Activated naive CD4-positive, alpha-beta T cell treated with anti-CD3 and anti-CD28 coated beads, Interleukin-2, amount 10 ng/mL, durations not matched to agents 5 hours and 36 hours (primary cell): ENCODE results near the gene C3AR1. TPM values are rescaled to one million over a fixed set of nuclear protein-coding genes. Genes with fewer than 3 reads are reported as not detected.

Source experiments
- total RNA-seq, 2 experiments: library from RNA; stranded (reverse); gene quantifications; one replicate each; pipeline ENCODE4 v1.2.3, GENCODE V29; 2021

Gene C3AR1
- total RNA-seq: 1 to 10 TPM; 2.3 TPM

DNA sequence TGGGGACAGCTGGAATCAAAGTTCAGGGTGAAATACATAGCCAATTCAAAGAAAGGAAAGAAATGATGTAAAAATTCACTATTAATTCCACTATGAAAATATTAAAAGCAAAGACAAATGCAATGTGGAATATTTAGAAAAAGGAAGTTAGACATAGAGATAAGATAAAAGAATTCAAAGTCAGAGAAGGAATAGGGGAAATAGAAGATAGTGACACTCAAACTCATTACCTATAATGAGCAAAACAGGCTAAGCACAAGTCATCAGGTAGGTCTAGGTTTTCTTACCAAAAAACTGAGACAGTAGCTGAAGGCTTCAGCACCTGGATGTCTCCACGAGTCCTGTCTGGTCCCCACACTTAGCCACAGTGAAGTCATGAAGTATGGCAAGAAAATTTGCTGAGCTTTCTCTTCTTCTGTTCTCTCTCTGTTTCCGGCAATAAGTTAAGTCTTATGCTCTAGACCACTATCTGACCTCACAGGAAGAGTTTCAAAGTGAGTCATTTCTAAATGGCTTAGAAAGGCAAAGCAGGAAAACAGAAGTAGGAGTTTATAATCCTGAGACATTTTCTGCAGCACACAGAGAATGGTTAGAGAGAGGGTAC is at the start of gene C3AR1:
TSS of gene C3AR1 (minus strand) at position 369 of the 604 bp plus-strand sequence. CDS start 6,174 bp downstream, outside the sequence.

DNA sequence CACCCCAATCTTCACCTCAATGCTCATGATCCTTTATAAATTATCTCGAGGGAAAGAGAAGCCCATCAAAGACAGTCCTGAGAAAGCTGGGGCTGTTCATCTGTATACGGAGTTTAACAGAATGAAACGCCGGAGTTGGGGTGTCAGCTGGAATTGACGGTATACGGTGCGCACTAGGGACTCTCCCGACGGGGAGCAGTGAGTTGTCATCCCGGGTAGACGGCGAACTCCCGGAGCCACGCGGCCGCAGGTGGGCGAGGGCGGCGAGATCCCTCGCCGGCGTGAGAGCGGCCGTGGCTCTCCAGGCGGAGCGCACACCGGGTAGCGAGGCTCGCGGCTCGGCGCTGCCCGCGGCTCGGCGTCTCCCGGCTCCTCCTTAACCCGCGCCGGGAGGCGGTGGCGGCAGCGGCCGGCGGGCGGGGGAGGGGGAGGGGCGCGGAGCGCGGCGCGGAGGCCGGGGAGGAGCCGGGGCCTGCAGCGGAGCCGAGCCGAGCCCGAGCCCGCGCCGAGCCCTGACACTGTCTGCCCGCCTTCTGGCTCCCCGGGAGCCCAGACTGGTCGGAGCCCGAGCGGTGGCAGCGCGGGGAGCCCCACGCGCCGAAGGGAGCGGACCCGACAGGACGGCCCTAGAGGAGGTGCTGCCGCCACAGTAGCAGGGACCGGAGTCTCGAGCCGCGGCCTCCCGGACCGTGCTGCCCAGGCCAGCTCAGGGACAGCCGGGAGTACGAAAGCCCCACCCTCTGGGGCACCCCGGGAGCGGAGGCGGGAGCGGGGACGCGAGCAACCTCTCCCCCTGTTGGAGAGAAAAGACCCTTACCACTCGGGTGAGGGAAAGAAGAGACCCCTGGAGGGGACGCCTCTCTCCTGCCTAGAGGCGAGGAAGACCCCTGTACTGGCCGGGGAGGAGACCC is 33.7 kb downstream of the C3AR1 start, which contains the start of gene FOXJ2:
TSS of gene FOXJ2 (plus strand) at position 475 of the 911 bp plus-strand sequence. CDS start 7,117 bp downstream, outside the sequence.

Other genes starting within 250 kb of the C3AR1 start
- 10 to 100 TPM; 10.0 TPM for gene SLC2A14, start 193.4 kb downstream of the C3AR1 start, total RNA-seq
- gene SLC2A3, start 130.2 kb downstream of the C3AR1 start, total RNA-seq: 100 to 1,000 TPM; 376 to 390 TPM
- gene FOXJ2, start 33.6 kb downstream of the C3AR1 start, total RNA-seq: 10 to 100 TPM; 18.5 to 18.6 TPM
- 10 to 100 TPM; 34.3 to 35.8 TPM for gene NECAP1, start 15.9 kb upstream of the C3AR1 start, total RNA-seq
- gene CLEC4A, start 57.3 kb upstream of the C3AR1 start, total RNA-seq: 1 to 10 TPM in 1 of 2 experiments, under 1 TPM in 1; 0.55 to 1.3 TPM
- not detected for gene ZNF705A, start 90.7 kb upstream of the C3AR1 start, total RNA-seq
- gene FAM90A1, start 161.3 kb upstream of the C3AR1 start, total RNA-seq: under 1 TPM; 0.08 to 0.19 TPM